ENCODE results near the gene PPP6R2.

DNA sequence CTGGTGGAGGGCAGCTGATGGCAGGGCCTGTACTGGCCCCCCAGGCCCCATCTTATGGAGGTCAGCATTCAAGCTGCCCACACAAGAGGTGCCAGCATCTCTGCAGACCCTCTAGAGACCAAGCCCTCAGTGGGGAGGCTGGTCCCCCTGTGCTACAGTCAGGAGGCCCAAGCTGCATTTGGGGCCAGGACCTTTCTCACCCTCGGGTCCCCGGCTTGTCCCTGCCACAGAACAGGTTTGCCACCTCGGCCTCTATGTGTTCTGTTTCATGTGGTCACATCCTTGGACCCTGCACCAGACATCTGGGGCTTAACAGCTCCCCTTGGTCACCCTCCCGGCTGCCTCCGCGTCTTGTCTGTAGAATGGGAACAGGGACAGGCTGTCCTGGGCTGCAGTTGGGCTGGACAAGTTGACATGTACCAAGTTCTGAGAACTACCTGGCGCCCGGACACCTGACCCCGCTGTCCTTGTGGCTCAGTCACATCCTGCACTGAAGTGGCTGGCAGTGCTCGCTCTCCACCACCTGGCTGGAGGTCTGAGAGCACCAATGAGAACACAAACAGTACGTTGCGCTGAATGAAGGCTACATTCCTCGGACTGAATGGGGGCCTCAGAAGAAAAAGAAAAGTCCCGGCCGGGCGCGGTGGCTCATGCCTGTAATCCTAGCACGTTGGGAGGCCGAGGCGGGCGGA is 33.0 kb upstream of the PPP6R2 start:
- TF ChIP-seq, protein P1, sequence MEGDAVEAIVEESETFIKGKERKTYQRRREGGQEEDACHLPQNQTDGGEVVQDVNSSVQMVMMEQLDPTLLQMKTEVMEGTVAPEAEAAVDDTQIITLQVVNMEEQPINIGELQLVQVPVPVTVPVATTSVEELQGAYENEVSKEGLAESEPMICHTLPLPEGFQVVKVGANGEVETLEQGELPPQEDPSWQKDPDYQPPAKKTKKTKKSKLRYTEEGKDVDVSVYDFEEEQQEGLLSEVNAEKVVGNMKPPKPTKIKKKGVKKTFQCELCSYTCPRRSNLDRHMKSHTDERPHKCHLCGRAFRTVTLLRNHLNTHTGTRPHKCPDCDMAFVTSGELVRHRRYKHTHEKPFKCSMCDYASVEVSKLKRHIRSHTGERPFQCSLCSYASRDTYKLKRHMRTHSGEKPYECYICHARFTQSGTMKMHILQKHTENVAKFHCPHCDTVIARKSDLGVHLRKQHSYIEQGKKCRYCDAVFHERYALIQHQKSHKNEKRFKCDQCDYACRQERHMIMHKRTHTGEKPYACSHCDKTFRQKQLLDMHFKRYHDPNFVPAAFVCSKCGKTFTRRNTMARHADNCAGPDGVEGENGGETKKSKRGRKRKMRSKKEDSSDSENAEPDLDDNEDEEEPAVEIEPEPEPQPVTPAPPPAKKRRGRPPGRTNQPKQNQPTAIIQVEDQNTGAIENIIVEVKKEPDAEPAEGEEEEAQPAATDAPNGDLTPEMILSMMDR (conservative IDR thresholded peaks at IDR 0.05; ENCODE audit: low read length), result no peak
- no peak for TF ChIP-seq EZH2phosphoT487 (IDR thresholded peaks at IDR 0.05; ENCODE audit: borderline replicate concordance)

Measured in Loucy (cell line).